GM18499 (cell line): ENCODE measurements around the gene TKFC.

Source experiments
- ATAC-seq: cut with Tn5 transposase; IDR thresholded peaks from one replicate; pipeline ENCODE4 v1.9.1; 2021; ENCODE audit warnings: moderate number of reproducible peaks; ENCODE audit not compliant: insufficient read depth, unreplicated experiment

The TKFC gene

DNA sequence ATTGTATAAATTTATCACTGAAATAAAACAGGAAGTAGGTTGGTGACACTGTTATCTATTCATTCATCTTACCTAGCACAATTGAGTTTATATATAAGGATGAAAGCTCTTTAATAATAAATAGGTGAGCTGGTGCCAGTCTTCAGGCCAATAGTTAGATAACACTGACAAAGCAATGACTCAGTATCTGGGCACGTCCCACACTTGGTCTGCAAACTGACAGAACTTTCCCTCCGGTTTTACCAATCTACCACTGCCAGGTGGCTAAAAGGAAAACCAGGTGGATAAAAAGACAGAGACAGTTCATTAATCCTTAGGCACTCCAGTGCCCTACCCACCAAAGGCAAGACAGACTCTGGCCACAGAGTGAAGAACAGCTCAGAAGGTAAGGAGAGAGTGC lies 17.8 kb upstream of the TKFC start:
- ATAC-seq: no peak

DNA sequence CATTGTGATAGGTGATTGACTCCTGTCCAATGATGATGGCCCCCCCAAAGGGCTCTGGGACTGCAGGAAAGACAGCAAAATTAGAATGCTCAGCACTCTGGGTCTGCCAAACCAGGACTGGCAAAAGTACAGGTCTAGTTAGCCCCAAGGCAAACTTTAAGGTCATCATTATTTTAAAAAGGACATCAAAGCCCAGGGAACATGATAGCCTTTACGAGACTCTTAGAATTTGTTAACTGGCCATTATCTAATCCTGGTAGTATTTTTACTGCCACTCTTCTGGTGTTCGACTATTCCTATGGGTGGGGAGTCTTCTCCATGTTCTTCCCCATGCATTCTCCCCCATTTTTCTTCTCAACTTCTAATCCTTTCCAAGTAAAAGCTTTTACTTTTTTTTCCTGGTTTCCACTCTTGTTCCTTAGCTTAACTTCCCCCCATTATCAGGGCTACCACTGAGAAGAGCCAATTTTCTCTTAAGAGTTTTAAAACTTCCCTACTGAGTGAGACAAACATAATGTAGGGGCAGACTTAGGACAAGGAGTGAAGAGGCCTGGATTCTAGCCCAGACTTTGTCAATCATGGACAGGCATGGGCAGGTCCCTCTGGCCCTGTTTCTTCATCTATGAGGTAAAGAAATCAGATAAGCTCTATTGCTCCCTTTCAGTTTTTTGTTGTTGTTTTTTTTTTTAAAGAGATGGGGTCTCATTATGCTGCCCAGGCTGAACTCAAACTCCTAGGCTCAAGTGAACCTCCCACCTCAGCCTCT lies 7.2 kb upstream of the TKFC start:
- ATAC-seq: no peak

DNA sequence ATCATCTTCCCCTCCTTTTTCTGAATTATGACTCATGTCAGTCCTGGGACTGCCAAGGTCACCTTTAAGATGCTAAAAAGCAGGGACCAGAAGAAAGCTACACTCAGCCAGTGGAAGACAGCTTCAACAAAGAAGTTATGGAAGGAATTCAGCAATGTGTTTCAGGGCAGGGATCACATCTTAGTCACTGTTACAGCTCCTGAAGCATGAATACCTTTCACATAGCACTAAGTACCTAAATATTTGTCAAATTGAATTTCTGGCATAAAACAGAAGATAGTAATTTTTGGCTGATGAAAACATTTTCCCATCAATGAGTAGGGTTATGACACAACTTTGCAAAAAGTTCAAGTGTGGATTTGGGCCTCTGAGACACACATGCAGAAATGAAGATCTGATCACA lies 5.4 kb upstream of the TKFC start:
- ATAC-seq: no peak

DNA sequence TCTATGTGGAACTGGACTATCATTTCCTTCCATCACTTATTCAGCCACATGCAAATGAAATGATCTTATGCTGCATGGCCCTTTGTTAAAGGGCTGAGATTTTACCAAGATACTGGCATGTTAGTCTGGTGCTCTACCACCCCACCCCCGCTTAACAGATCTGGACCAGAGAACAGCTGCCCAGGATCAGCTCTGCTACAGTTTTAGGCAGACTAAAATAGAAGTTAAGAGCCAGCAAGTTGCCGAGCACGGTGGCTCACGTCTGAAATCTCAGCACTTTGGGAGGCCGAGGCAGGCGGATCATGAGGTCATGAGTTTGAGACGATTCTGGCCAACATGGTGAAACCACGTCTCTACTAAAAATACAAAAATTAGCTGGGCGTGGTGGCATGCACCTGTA lies 4.7 kb upstream of the TKFC start:
- ATAC-seq: no peak

DNA sequence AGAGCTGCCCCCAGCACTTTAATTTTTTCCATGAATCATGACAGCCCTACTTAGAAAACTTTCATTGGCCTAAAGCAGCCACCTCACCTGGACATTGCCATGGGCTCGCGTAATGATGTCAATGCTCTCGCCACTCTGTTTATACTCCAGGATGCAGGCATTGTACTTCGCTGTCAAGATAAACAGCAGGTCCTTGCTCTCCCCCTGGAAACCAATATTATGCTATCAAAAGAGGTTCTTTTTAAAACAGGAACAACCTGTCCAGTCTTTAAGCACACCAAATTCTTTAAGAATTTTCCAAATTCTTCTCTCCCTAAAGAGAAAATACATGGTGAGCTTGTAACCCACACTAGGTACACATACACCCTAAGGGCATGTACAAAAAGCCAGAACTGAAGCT lies 3.2 kb upstream of the TKFC start:
- no peak for ATAC-seq

DNA sequence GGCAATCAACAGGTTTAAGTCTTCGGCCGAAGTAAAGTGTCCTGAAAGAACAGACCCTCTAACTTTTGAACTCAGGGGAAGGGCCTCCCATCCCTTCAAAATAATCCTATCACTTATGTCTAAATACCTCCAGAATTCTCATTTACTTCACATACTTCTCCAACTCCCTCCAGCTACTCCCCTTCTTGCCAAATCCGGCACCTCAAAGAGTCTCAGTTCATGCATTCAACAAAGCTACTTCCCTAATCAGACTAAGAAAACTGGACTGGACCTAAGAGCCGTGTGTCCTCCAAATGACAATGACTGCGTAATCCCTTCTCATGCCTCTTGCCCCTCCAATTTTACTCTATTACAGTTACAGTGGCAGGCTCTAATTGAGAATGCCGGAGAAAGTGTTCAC lies 1.4 kb upstream of the TKFC start:
- ATAC-seq: no peak

DNA sequence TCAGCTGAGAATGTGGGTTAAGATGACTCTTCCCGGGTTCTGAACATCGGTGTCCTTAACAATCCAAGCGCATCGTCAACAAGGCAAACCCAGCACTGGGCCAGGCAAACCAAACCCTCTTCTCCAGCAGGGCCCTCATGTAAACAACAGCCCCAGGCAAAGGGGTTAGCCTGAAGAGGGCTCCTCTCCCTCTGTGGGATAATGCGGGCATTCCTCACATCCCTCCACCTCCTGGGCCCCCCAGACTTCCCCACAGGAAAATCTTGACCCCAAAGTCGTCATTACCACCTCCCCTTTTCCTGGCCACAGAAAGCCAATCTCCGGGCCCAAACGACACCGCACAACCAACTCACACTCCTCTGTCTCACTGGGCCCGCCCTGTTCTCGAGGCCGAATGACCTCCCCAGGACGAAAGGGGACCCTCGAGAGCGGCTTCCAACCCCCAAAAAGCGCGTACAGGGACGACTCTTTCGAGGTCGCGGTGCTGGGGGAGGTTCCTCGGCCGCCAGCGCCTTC lies 689 bp upstream of the TKFC start:
- no peak for ATAC-seq

DNA sequence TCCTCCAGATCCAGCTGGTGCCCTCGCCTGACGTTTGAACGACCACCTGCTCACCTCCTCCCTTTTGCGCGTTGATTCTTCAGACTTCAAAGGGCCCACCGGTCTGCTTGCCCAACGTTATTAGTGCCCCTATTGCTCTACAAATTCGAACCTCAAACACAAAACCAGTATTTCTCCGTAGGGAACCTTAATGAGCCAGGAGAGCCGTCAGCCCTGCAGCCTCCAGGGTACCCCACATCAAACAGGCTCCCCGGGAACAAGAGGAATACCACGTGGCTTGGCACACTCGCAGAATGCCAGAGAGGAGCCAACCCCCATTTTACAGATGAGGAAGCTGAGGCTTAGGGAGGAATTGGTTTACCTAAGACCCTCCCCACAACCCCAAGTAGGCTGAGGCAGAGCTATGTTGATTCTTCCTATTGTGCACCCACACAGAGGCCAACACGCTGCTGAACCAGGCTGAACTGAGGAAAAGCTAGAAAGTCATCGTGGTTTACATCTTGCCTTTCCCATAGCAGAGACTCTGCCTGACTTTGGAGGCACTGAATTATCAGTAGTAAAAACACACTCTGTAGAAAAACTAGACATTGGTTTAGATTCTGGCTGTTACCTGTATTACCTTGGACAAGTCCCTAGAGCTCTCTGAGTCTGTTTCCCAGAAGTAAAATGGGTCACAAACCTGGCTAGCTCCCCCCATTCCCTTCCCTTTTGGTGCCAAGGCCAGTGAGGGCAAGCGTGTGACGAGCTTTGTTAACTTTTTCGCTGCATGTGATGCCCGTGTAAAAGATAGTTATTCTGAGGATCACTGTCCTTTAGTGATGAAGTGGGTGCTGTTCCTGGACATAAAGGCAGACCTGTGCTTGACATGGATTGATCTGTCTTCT lies 764 bp downstream of the TKFC start:
- ATAC-seq: no peak

DNA sequence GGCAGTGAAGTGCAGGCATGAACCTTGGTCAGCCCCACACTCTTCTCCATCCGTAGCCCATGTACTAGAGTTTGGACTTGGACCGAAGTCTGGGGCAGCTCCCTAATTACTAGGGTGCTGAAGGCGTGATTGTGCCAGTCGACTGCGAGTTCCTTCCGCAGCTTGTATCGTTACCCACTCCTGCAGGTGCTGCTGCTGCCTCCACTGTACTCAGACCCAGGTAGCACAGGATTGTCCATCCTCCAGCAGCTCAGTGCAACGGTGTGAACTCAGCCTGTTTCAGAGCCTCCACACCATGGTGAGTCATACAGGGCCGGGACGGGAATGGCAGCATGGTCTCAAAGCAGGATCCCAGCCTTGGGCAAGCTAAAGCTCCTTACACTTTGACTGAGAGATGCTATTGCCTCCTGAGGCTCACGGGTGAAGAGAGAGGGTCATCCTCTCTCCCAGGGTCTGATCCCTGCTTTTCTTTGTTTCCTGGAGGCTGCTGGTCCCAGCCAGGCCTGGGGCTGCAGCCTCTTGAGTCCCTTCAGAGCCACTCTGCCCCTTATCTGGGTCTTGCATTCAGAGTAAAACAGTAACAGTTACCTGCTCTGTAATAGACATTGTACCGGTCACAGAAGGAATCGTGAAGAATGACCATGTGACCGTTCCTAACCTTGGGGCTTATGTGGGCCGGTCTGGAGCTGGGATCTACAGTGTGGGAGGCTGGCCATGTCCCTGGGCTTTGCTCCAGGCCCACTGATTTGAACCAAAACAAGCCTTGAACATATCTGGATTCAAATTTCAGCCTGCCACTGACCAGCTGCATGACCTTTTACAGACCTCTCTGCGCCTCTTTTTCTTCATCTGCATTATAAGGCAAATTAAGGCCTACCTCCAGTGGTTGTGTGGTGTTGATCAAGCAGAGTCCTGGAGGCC lies 1.7 kb downstream of the TKFC start:
- ATAC-seq: no peak

DNA sequence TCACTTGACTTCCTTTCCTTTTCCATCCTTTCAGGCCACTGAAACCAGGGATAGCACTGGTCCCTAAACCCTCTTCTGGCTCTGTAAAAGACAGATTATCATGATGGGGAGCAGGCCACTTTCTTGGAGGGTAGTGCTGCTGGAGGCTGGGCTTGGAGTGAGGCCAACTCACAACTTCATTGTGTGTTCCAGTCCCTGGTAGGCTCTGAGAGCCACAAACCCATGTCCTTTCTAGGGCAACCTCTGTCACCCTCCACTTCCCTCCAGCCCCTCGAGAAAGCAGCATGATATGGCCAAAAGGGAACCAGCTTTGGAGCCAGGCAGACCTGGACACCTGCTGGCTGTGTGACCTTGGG lies 2.3 kb downstream of the TKFC start:
- no peak for ATAC-seq

DNA sequence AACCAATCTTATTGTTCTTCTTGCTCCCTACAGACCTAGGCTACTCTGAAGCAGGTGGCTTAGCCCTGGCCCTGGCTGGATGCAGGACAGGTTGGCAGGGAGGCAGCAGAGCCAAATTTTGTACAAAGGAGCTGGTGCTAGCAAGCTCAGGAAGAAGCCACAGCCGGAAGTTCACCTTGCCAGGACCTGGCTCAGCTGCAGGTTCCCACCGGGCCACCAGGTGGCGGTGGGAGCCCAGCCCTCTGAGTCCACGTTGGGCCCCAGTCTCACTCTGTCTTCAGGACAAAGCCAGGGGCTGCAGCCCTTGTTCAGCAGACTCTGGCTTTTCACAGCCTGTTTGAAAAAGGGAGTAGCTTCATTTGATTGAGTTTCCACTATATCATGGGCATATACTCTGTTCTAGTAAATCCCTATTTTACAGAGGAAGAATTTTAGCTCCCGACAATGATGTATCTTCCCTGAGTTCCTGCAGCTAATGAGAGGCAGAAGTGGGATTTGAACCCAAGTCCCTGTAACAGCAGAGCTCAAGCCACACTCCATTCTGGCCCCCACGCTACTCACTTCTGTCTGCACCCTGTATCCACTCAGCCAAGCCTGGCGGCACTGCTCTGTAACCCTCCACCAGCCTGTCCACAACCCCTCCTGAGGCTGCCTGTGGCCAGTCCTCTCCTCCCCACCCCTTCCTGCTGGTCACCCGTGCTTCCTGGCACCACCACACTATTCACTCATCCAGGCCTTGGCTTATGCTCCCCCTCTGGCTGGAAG lies 3.3 kb downstream of the TKFC start:
- no peak for ATAC-seq

DNA sequence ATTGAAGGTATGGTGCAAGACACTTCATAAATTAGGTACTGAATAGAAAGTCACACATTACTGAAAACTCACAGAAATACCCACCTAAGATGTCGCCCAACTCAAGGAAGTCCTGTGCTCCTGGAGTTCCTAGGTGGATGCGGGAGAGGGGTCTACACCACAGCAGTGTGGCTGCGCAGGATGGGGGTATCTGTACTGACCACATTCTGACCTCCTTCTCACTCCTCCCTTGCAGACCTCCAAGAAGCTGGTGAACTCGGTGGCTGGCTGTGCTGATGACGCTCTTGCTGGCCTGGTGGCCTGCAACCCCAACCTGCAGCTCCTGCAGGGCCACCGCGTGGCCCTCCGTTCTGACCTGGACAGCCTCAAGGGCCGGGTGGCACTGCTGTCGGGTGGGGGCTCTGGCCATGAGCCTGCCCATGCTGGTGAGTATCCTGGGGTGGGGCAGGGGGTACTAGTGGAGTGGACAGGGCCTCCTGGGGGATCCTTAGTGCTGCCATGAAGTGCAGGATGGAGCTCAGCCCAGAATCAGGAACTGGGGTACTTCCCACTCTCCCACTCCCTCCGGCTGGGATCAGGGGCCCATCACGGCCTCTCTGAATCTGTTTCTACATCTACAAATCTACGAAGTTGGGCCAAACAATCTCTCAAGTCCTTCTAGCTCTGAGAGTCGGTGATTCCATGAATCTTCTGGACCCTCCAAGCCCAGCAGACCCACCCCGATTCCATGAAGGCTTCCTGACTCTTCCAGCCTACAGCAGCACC lies 4.9 kb downstream of the TKFC start:
- no peak for ATAC-seq

DNA sequence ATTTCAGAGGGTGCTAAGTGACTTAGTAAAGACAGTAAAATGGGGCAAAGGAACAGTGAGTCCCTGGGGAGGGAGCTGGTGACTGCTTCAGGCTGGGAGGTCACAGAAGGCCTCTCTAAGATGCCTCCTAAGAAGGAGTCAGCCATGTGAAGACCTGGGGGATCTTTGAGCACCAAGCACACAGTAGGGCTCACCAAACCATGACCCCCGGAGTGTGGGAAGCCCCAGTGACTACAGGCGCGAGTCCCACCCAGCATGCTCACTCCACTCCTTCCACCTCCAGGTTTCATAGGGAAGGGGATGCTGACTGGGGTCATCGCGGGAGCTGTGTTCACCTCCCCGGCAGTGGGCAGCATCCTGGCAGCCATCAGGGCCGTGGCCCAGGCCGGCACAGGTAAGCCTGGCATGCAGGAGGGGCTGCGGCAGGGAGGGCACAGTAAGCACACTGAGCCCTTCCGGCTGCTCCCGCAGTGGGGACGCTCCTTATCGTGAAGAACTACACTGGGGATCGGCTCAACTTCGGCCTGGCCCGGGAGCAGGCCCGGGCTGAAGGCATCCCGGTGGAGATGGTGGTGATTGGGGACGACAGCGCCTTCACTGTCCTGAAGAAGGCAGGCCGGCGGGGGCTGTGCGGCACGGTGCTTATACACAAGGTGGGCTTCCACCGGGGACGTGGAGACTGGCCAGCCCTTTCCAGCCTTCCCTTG lies 5.9 kb downstream of the TKFC start:
- ATAC-seq: no peak

DNA sequence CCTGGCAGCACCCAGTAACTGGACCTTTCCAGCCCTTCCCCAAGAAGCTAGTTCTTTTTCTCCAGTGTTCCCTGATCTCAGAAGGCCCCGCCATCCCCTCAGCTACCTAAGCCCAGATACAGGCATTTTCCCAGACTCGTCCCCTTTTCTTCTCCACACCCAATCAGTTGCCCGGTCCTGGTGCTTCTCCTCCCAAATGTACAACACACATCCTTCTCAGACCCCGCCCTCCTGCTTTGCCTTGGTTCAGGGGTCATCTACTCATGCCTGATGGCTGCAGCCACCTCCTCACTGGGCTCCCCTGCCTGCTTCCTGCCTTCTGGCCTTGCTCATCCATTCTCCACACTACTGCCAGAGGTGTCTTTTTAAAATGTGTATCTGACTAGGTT lies 6.5 kb downstream of the TKFC start:
- ATAC-seq: no peak

DNA sequence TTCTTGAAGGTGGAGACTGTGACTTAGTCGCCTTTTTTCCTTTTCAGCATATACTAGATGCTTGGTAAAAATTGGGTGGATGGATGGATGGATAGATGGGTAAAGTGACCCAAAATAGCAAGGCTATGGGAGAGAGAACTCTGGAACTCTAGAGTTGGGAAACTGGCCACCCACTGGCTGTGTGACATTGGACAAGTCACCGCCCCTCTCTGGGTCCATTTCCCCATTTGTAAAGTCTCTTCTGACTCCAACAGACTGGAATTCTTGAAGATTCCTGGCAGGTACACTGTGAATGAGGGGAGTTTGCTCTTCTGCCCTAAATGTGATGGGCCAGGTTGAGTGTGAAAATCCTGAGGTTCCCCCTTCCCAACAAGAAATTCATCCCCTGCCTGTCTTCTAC lies 8.0 kb downstream of the TKFC start:
- ATAC-seq: no peak

DNA sequence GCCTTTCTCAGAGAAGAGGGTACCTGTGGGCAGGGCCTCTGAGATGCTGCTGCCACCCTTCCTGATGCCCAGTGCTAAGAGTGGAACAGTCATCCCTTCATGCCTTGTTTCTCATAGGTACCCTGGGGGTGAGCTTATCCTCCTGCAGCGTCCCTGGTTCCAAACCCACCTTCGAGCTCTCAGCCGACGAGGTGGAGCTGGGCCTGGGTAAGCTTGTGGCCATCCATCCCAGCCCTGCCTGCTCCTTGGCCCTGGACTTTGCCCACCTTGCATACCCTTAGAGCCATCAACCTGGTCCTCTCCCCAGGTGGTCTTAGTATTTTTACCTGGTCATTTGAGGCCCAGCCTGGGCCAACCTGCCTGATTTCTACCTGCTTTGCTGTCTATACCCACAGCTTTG lies 8.7 kb downstream of the TKFC start:
- no peak for ATAC-seq

DNA sequence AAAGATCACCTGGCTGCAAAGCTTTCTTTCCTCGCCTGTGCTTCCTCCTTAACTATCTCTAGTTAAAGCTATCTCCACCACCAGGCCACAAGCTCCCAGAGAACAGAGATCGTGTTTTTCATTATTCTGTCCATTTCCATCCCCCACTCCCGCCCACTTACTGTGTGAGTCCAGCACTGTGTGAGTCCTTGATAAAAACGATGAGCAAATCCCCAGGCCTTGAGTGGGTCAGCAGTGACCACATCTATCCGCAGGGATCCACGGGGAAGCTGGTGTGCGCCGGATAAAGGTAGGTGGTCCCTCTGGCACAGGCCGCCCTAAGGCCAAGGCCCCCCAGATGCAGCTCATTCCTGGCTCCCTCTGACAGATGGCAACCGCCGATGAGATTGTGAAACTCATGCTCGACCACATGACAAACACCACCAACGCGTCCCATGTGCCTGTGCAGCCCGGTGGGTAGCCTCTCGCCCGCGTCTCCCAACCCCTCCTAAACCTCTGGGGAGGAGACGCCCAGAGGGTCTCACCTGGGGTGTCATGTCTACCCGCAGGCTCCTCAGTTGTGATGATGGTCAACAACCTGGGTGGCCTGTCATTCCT lies 9.3 kb downstream of the TKFC start:
- ATAC-seq: no peak
